ENCODE measurements around the gene NRP1. TPM values are rescaled to one million over a fixed set of nuclear protein-coding genes. Genes with fewer than 3 reads are reported as not detected.
"Not testable (repeated sequence)": the region's sequence is repeated elsewhere in the genome, so short reads cannot be mapped to it uniquely, and the experiment has no call there.

Gene NRP1
- polyA plus RNA-seq, 4 donors: 2.5 to 22.0 (median 12.3) TPM

- Histone ChIP-seq H3K4me3 (ENCODE audit: low read depth in 1 of 3, low read length in 3 of 3) (no peak overlapping the region), H3K27ac (ENCODE audit: low read depth in 1 of 3, low read length in 2 of 3) (peak overlapping the region in 1 of 3 donors; percentile 17), H3K27me3 (ENCODE audit: control insufficient read depth in 3 of 3, insufficient read depth in 3 of 3, low read length in 3 of 3) (no peaks in the 10 kb centered on the region), H3K4me1 (ENCODE audit: control insufficient read depth in 3 of 3, insufficient read depth in 2 of 3, low read depth in 1 of 3, low read length in 2 of 3) (peaks cover 0 to 4% (median 0%) of the 10 kb centered on the region in 3 donors), H3K36me3 (ENCODE audit: control insufficient read depth in 3 of 3, insufficient read depth in 2 of 3, low read depth in 1 of 3, low read length in 3 of 3) (peaks cover 0 to 2% (median 1%) of the 10 kb centered on the region in 3 donors), H3K9me3 (ENCODE audit: control insufficient read depth in 2 of 2, insufficient read depth in 1 of 2, low read depth in 1 of 2, low read length in 1 of 2) (no peaks in the 10 kb centered on the region)
- DNase-seq (no peak), FAIRE-seq (no peak)
- 72 to 82% (median 76%) methylated on average over 2 of the region's 2 CpGs for WGBS, 3 donors
Measured at GRCh38 chr10:33229949-33230267, 104.6 kb downstream of the NRP1 start.

GRCh38 chr10:33229252-33229948 is 105.1 kb downstream of the NRP1 start:
- H3K27me3 ChIP-seq (ENCODE audit: control insufficient read depth in 3 of 3, insufficient read depth in 3 of 3, low read length in 3 of 3): no peaks in the 10 kb centered on the region
- H3K9me3 ChIP-seq (ENCODE audit: control insufficient read depth in 2 of 2, insufficient read depth in 1 of 2, low read depth in 1 of 2, low read length in 1 of 2): no peaks in the 10 kb centered on the region
- H3K4me1 ChIP-seq (ENCODE audit: control insufficient read depth in 3 of 3, insufficient read depth in 2 of 3, low read depth in 1 of 3, low read length in 2 of 3): peaks cover 0 to 4% (median 0%) of the 10 kb centered on the region in 3 donors
- H3K4me3 ChIP-seq (ENCODE audit: low read depth in 1 of 3, low read length in 3 of 3): no peak overlapping the region
- WGBS, 3 donors: 76 to 89% (median 82%) methylated on average over 3 of the region's 3 CpGs
- H3K27ac ChIP-seq (ENCODE audit: low read depth in 1 of 3, low read length in 2 of 3): no peak overlapping the region
- no peak for FAIRE-seq
- peaks cover 0 to 2% (median 2%) of the 10 kb centered on the region in 3 donors for H3K36me3 ChIP-seq (ENCODE audit: control insufficient read depth in 3 of 3, insufficient read depth in 2 of 3, low read depth in 1 of 3, low read length in 3 of 3)
- DNase-seq: no peak

GRCh38 chr10:33228426-33228825 is 106.0 kb downstream of the NRP1 start:
- FAIRE-seq (no peak), DNase-seq (no peak)
- Histone ChIP-seq H3K4me3 (ENCODE audit: low read depth in 1 of 3, low read length in 3 of 3) (no peak overlapping the region), H3K27ac (ENCODE audit: low read depth in 1 of 3, low read length in 2 of 3) (no peak overlapping the region), H3K4me1 (ENCODE audit: control insufficient read depth in 3 of 3, insufficient read depth in 2 of 3, low read depth in 1 of 3, low read length in 2 of 3) (peaks cover 3 to 5% (median 4%) of the 10 kb centered on the region in 3 donors), H3K9me3 (ENCODE audit: control insufficient read depth in 2 of 2, insufficient read depth in 1 of 2, low read depth in 1 of 2, low read length in 1 of 2) (no peaks in the 10 kb centered on the region), H3K36me3 (ENCODE audit: control insufficient read depth in 3 of 3, insufficient read depth in 2 of 3, low read depth in 1 of 3, low read length in 3 of 3) (peaks cover 0 to 2% (median 2%) of the 10 kb centered on the region in 3 donors), H3K27me3 (ENCODE audit: control insufficient read depth in 3 of 3, insufficient read depth in 3 of 3, low read length in 3 of 3) (no peaks in the 10 kb centered on the region)
- WGBS, 3 donors: 83 to 93% (median 92%) methylated on average over 3 of the region's 3 CpGs

GRCh38 chr10:33227489-33227888 is 107.0 kb downstream of the NRP1 start:
- DNase-seq: no peak
- peaks cover 3 to 5% (median 4%) of the 10 kb centered on the region in 3 donors for H3K4me1 ChIP-seq (ENCODE audit: control insufficient read depth in 3 of 3, insufficient read depth in 2 of 3, low read depth in 1 of 3, low read length in 2 of 3)
- no peak for FAIRE-seq
- 36 to 80% (median 70%) methylated on average over 2 of the region's 2 CpGs for WGBS, 3 donors
- H3K36me3 ChIP-seq (ENCODE audit: control insufficient read depth in 3 of 3, insufficient read depth in 2 of 3, low read depth in 1 of 3, low read length in 3 of 3): peaks cover 2 to 3% (median 2%) of the 10 kb centered on the region in 3 donors
- H3K4me3 ChIP-seq (ENCODE audit: low read depth in 1 of 3, low read length in 3 of 3): no peak overlapping the region
- H3K9me3 ChIP-seq (ENCODE audit: control insufficient read depth in 2 of 2, insufficient read depth in 1 of 2, low read depth in 1 of 2, low read length in 1 of 2): no peaks in the 10 kb centered on the region
- no peaks in the 10 kb centered on the region for H3K27me3 ChIP-seq (ENCODE audit: control insufficient read depth in 3 of 3, insufficient read depth in 3 of 3, low read length in 3 of 3)
- H3K27ac ChIP-seq (ENCODE audit: low read depth in 1 of 3, low read length in 2 of 3): peak overlapping the region in 1 of 3 donors; percentile 19

GRCh38 chr10:33224251-33224965 is 110.1 kb downstream of the NRP1 start:
- Histone ChIP-seq H3K9me3 (ENCODE audit: control insufficient read depth in 2 of 2, insufficient read depth in 1 of 2, low read depth in 1 of 2, low read length in 1 of 2) (no peaks in the 10 kb centered on the region), H3K27ac (ENCODE audit: low read depth in 1 of 3, low read length in 2 of 3) (no peak overlapping the region), H3K4me3 (ENCODE audit: low read depth in 1 of 3, low read length in 3 of 3) (no peak overlapping the region), H3K4me1 (ENCODE audit: control insufficient read depth in 3 of 3, insufficient read depth in 2 of 3, low read depth in 1 of 3, low read length in 2 of 3) (peaks cover 0 to 5% (median 3%) of the 10 kb centered on the region in 3 donors), H3K27me3 (ENCODE audit: control insufficient read depth in 3 of 3, insufficient read depth in 3 of 3, low read length in 3 of 3) (no peaks in the 10 kb centered on the region), H3K36me3 (ENCODE audit: control insufficient read depth in 3 of 3, insufficient read depth in 2 of 3, low read depth in 1 of 3, low read length in 3 of 3) (peaks cover 2 to 3% (median 2%) of the 10 kb centered on the region in 3 donors)
- DNase-seq (no peak), FAIRE-seq (no peak)
- WGBS, 3 donors: 77 to 86% (median 85%) methylated on average over 7 of the region's 7 CpGs

- Histone ChIP-seq H3K36me3 (ENCODE audit: control insufficient read depth in 3 of 3, insufficient read depth in 2 of 3, low read depth in 1 of 3, low read length in 3 of 3) (peaks cover 2 to 3% (median 2%) of the 10 kb centered on the region in 3 donors), H3K27ac (ENCODE audit: low read depth in 1 of 3, low read length in 2 of 3) (no peak overlapping the region), H3K4me3 (ENCODE audit: low read depth in 1 of 3, low read length in 3 of 3) (no peak overlapping the region), H3K4me1 (ENCODE audit: control insufficient read depth in 3 of 3, insufficient read depth in 2 of 3, low read depth in 1 of 3, low read length in 2 of 3) (peaks cover 0 to 5% (median 3%) of the 10 kb centered on the region in 3 donors), H3K9me3 (ENCODE audit: control insufficient read depth in 2 of 2, insufficient read depth in 1 of 2, low read depth in 1 of 2, low read length in 1 of 2) (no peaks in the 10 kb centered on the region), H3K27me3 (ENCODE audit: control insufficient read depth in 3 of 3, insufficient read depth in 3 of 3, low read length in 3 of 3) (no peaks in the 10 kb centered on the region)
- FAIRE-seq: no peak
- DNase-seq: no peak
- 77 to 89% (median 80%) methylated on average over 3 of the region's 3 CpGs for WGBS, 3 donors
Measured at GRCh38 chr10:33223326-33224000, 111.0 kb downstream of the NRP1 start.

- WGBS, 3 donors: 91 to 96% (median 91%) methylated on average over 9 of the region's 9 CpGs
- not testable (repeated sequence) for H3K4me3 ChIP-seq (ENCODE audit: low read depth in 1 of 3, low read length in 3 of 3); H3K36me3 ChIP-seq (ENCODE audit: control insufficient read depth in 3 of 3, insufficient read depth in 2 of 3, low read depth in 1 of 3, low read length in 3 of 3); FAIRE-seq; DNase-seq; H3K9me3 ChIP-seq (ENCODE audit: control insufficient read depth in 2 of 2, insufficient read depth in 1 of 2, low read depth in 1 of 2, low read length in 1 of 2); H3K27ac ChIP-seq (ENCODE audit: low read depth in 1 of 3, low read length in 2 of 3); H3K27me3 ChIP-seq (ENCODE audit: control insufficient read depth in 3 of 3, insufficient read depth in 3 of 3, low read length in 3 of 3); H3K4me1 ChIP-seq (ENCODE audit: control insufficient read depth in 3 of 3, insufficient read depth in 2 of 3, low read depth in 1 of 3, low read length in 2 of 3)
Measured at GRCh38 chr10:33222304-33222703, 112.2 kb downstream of the NRP1 start.

- DNase-seq: no peak
- no peaks in the 10 kb centered on the region for H3K27me3 ChIP-seq (ENCODE audit: control insufficient read depth in 3 of 3, insufficient read depth in 3 of 3, low read length in 3 of 3)
- H3K4me1 ChIP-seq (ENCODE audit: control insufficient read depth in 3 of 3, insufficient read depth in 2 of 3, low read depth in 1 of 3, low read length in 2 of 3): no peaks in the 10 kb centered on the region
- H3K27ac ChIP-seq (ENCODE audit: low read depth in 1 of 3, low read length in 2 of 3): no peak overlapping the region
- 66 to 76% (median 70%) methylated on average over 4 of the region's 4 CpGs for WGBS, 3 donors
- FAIRE-seq: no peak
- no peaks in the 10 kb centered on the region for H3K9me3 ChIP-seq (ENCODE audit: control insufficient read depth in 2 of 2, insufficient read depth in 1 of 2, low read depth in 1 of 2, low read length in 1 of 2)
- peaks cover 0 to 6% (median 0%) of the 10 kb centered on the region in 3 donors for H3K36me3 ChIP-seq (ENCODE audit: control insufficient read depth in 3 of 3, insufficient read depth in 2 of 3, low read depth in 1 of 3, low read length in 3 of 3)
- no peak overlapping the region for H3K4me3 ChIP-seq (ENCODE audit: low read depth in 1 of 3, low read length in 3 of 3)
Measured at GRCh38 chr10:33217854-33218253, 116.6 kb downstream of the NRP1 start.

All from small intestine (tissue), 7 donors.